WI38 (cell line): ENCODE measurements around the gene MTR.
A peak's percentile ranks its signal among the peaks of the same experiment; 100 is the strongest.

Experiments used
- H3K4me3 ChIP-seq: 2 replicates; pipeline ENCODE4 v1.5.1; 2011; ENCODE audit warnings: low read depth, mild to moderate bottlenecking, control low read depth, low read length
- TF ChIP-seq, protein P1 (sequence below): IDR thresholded peaks from 2 replicates; pipeline ENCODE4 v1.5.1; 2012; ENCODE audit warnings: low read depth, mild to moderate bottlenecking, control low read depth, low read length

MTR gene

DNA sequence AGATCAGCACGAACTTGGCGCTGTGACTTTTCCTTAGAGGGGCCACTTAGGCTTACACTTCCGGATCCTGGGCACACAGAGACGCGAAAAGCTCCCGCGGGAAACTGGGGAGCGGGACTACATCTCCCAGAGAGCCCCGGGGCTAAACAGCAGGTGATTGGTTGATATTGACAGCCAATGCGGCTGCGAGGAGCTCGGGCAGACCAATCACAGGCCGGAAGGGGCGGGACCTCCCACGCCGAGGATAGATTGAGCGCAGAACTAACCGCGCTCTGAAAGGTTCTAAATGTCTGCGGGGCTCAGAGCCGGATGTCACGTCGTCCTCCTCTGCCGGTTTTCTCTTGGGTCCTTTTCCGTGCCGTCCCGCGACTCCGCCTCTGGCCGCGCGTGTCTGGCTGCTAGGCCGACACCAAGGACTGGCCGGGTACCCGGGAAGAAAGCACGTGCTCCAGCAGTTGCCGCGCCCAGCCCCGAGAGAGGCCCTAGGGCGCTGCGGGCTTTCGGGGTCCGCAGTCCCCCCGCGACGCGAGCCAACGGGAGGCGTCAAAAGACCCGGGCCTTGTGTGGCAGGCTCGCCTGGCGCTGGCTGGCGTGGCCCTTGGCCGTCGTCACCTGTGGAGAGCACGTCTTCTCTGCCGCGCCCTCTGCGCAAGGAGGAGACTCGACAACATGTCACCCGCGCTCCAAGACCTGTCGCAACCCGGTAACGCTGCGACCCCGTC lies at the start of gene MTR:
Gene MTR, plus strand, starts transcription at position 258 of the 722 bp plus-strand sequence. Its CDS starts 412 bp downstream, at position 670.
- TF ChIP-seq, protein P1, sequence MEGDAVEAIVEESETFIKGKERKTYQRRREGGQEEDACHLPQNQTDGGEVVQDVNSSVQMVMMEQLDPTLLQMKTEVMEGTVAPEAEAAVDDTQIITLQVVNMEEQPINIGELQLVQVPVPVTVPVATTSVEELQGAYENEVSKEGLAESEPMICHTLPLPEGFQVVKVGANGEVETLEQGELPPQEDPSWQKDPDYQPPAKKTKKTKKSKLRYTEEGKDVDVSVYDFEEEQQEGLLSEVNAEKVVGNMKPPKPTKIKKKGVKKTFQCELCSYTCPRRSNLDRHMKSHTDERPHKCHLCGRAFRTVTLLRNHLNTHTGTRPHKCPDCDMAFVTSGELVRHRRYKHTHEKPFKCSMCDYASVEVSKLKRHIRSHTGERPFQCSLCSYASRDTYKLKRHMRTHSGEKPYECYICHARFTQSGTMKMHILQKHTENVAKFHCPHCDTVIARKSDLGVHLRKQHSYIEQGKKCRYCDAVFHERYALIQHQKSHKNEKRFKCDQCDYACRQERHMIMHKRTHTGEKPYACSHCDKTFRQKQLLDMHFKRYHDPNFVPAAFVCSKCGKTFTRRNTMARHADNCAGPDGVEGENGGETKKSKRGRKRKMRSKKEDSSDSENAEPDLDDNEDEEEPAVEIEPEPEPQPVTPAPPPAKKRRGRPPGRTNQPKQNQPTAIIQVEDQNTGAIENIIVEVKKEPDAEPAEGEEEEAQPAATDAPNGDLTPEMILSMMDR, result no peak
- peak within 1 kb of the TSS; percentile 94 for H3K4me3 ChIP-seq

DNA sequence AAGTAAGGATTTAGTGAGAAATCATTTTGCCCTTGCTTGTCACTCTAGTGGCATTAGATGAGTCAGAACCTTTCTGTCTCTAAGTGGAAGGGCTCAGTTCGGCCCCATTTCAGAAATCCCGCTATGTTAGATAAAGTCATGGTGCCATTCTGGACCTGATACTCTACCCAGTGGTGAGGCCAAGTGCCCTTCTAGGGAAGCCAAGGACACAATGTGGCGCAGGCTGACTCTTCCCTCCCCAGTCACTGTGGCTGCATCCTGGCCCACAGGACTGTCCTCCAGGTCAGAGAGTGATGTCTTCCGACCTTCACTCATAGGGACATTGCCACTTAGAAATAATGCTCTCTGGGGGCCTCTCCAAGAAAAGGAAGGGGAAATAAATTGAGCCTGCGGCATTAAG lies 48.3 kb upstream of the MTR start:
- TF ChIP-seq, protein P1, result no peak

GRCh38 chr1:236747311-236747985 lies 47.6 kb upstream of the MTR start:
- TF ChIP-seq, protein P1, result no peak
- H3K4me3 ChIP-seq, result no peak overlapping the region

More for the DNA sequence above, 48.3 kb upstream of the MTR start:
- no peak overlapping the region for H3K4me3 ChIP-seq

- TF ChIP-seq, protein P1, result no peak
- no peak overlapping the region for H3K4me3 ChIP-seq
These were observed 46.7 kb upstream of the MTR start for GRCh38 chr1:236748268-236748870.

DNA sequence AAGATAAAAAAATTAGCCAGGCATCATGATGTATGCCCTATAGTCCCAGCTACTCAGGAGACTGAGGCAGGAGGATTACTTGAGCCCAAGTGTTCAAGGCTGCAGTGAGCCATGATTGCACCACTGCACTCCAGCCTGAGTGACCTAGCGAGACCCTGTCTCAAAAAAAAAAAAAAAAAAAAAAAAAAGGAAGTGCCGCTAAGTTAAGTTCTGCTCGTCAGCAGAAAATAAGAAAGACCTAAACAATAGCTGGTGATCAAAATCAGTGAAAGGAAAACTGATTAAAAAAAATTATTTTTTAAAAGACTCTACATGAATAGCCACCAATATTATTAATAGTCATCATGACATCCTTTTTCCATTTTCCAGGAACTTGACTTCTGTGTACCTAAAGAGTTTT lies 44.2 kb upstream of the MTR start:
- H3K4me3 ChIP-seq, result no peak overlapping the region
- TF ChIP-seq, protein P1, result no peak

DNA sequence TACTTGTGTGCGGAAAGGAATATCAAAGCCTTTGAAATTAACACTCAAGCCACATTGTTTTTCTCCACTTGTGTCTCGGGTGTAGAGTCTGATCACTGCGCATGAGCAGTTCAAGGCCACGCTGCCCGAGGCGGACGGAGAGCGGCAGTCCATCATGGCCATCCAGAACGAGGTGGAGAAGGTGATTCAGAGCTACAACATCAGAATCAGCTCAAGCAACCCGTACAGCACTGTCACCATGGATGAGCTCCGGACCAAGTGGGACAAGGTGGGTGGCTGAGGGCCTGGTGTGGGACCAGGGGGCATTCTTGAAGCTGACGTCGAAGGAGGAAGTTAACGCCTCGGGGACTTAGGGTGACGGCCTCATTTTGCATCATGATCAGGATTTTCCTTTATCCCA lies 43.7 kb upstream of the MTR start:
- TF ChIP-seq, protein P1, result no peak
- H3K4me3 ChIP-seq, result no peak overlapping the region

GRCh38 chr1:236751935-236752334 lies 43.2 kb upstream of the MTR start:
- no peak overlapping the region for H3K4me3 ChIP-seq
- TF ChIP-seq, protein P1, result no peak
